T-helper 2 cell (primary cell): ENCODE data around the gene LRRC61.
"Not testable (repeated sequence)": the region's sequence is repeated elsewhere in the genome, so short reads cannot be mapped to it uniquely, and the experiment has no call there.

Experiments used
- DNase-seq, 5 experiments: peaks; one replicate each; pipeline versions ENCODE4 v3.0.0 to v3.0.0-alpha.2; 2012 to 2022
- total RNA-seq, 2 donors: gene quantifications; one replicate each; lab custom pipeline; 2026; lab: John Stamatoyannopoulos, UW

Gene LRRC61
- 0 to 1.1 reads per million in 2 donors for total RNA-seq

- DNase-seq, result peak in 4 of 5 experiments; percentile 32 to 83 (median 34)
Measured at GRCh38 chr7:150322833-150323681, at the start of gene LRRC61, which contains the start of gene ACTR3C. TSS of gene LRRC61 (plus strand) at chr7:150323355. CDS start at chr7:150336862, 13,507 bp downstream. TSS of gene ACTR3C (minus strand) at chr7:150323545. CDS start at chr7:150295296, 28,249 bp downstream.

GRCh38 chr7:150276132-150276695 is 46.9 kb upstream of the LRRC61 start:
- DNase-seq, result peak in 2 of 5 experiments; percentile 9 to 33

GRCh38 chr7:150278383-150278782 is 44.8 kb upstream of the LRRC61 start:
- DNase-seq, result not testable (repeated sequence)

- not testable (repeated sequence) for DNase-seq
Measured at GRCh38 chr7:150281681-150282403, 41.3 kb upstream of the LRRC61 start.

- DNase-seq, result not testable (repeated sequence)
Measured at GRCh38 chr7:150283111-150283510, 40.0 kb upstream of the LRRC61 start.

- not testable (repeated sequence) for DNase-seq
Measured at GRCh38 chr7:150283608-150284007, 39.5 kb upstream of the LRRC61 start.

- peak in 3 of 5 experiments; percentile 2 to 27 (median 5) for DNase-seq
Measured at GRCh38 chr7:150285849-150286754, 37.1 kb upstream of the LRRC61 start.

- not testable (repeated sequence) for DNase-seq
Measured at GRCh38 chr7:150287815-150288214, 35.3 kb upstream of the LRRC61 start.

GRCh38 chr7:150288816-150289215 is 34.3 kb upstream of the LRRC61 start:
- DNase-seq, result not testable (repeated sequence)

- not testable (repeated sequence) for DNase-seq
Measured at GRCh38 chr7:150290317-150290716, 32.8 kb upstream of the LRRC61 start.

GRCh38 chr7:150295027-150295426 is 28.1 kb upstream of the LRRC61 start:
- DNase-seq, result not testable (repeated sequence)

GRCh38 chr7:150295614-150296013 is 27.5 kb upstream of the LRRC61 start:
- DNase-seq, result not testable (repeated sequence)

- DNase-seq, result not testable (repeated sequence)
Measured at GRCh38 chr7:150296802-150297201, 26.4 kb upstream of the LRRC61 start.

GRCh38 chr7:150297978-150298377 is 25.2 kb upstream of the LRRC61 start:
- not testable (repeated sequence) for DNase-seq

- not testable (repeated sequence) for DNase-seq
Measured at GRCh38 chr7:150302908-150303310, 20.2 kb upstream of the LRRC61 start.

- DNase-seq, result not testable (repeated sequence)
Measured at GRCh38 chr7:150304499-150305258, 18.5 kb upstream of the LRRC61 start.

- DNase-seq, result not testable (repeated sequence)
Measured at GRCh38 chr7:150305259-150305902, 17.8 kb upstream of the LRRC61 start.

- DNase-seq, result not testable (repeated sequence)
Measured at GRCh38 chr7:150305903-150306284, 17.3 kb upstream of the LRRC61 start.

GRCh38 chr7:150306377-150306776 is 16.8 kb upstream of the LRRC61 start:
- not testable (repeated sequence) for DNase-seq

- no peak for DNase-seq
Measured at GRCh38 chr7:150307129-150307528, 16.0 kb upstream of the LRRC61 start.
